ENCODE measurements around the gene DLG2.

Gene DLG2

DNA sequence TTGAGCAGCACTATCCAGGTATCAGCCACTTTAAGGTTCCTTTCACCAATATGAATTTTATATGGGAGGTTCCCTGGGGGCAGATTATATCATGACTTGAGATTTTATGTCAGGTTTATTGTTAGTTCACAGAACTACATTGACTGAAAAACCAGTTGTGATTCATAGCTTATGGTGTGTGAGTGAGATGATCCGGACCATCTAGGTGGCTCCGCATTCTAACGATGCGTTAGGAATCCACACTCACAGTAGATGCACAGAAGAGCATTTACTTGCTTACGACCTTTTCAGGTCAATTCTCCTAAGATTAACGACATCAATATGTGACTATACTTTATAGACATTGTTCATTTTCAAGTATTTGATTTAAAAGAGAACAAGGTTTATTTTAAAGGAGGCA is 1356.7 kb downstream of the DLG2 start:
- no peak for DNase-seq (ENCODE audit: low read depth in 2 of 2)

DNA sequence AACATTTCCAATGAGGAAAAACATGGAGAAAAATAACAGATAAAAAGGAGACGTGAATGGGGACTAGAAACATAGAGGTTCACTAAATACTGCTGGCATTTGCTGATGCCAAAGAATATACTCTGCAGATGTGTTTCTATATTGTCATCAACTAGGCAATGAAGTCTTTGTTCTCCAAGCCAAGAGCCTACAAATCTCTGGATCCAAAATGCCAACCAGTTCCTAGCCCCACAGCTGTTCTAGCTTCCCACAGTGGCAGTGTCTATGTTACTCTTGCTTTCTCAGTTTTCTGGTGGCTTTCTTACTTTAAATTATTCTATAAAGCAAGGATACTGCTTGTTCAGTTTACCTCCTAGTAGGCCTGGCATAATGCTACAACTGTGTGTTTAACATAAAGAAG is 1363.1 kb downstream of the DLG2 start:
- DNase-seq (ENCODE audit: low read depth in 2 of 2) = no peak

DNA sequence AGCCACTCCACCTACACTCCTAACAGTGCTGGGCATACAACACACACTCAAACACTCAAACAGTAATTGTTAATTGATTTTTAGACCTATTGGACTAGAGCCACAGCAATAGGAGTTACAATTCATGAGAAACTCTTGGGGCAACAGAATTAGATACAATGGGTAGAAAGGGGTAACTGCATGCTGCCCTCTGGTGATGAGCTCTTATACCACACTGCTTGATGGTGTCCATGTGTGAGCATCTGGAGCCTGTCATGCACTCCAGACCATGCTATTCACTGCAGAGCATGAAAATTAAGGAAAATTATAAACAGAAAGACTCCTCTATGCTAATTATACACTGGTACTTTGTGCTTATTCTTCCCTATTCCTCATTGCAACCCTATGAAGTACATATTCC is 1365.4 kb downstream of the DLG2 start:
- no peak for DNase-seq (ENCODE audit: low read depth in 2 of 2)

DNA sequence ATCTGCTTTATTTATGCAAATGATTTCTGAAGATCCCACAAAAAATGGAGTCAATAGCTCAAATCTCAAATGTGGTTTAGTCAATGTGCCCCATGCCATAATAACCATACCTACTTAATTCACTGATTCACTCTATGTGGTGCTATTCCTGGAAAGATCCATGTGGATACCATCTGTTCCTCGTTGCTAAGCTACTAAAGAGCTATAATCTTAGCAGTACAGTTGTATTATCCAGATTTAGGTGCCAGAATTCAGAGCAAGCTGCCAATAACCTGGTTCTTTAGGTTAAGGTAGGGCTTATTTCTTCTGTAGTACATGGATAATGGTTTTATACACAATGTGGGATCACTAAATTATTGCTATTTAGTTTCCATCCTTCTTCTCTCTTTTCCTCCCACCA is 1366.3 kb downstream of the DLG2 start:
- no peak for DNase-seq (ENCODE audit: low read depth in 2 of 2)

DNA sequence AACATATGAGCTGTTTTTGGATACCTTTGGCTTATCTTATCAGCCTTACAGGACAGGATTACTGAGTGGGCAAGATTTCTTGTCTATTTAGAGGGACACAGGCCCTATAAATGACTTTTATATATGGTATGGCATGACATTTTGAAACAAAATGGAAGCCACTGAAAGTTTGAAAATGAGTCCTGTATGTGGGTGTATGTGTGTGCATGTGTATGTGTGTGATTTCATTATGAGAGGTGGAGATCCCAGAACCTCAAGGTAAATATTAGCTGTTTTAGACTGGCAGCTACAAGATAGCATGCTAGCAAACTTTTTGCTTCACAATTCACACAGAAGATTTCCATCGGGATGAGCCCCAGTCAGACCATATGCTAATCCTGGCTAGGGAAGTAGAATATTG is 1370.5 kb downstream of the DLG2 start:
- DNase-seq (ENCODE audit: low read depth in 2 of 2) = no peak

DNA sequence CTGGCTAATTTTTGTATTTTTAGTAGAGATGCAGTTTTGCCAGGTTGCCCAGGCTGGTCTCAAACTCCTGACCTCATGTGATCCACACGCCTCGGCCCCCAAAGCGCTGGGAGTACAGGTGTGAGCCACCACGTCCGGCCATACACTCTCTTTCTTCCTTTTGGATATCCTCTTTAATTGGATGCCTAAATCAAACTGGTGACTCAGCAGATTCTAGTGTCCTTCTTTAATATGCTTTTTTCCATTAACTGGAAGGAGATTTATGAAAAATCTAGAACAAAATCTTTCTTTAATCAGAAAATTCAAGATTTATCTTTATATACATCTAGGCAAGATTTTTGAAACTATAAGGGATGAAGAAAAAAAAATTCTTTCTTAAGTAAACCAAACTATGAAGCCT is 1371.7 kb downstream of the DLG2 start:
- DNase-seq (ENCODE audit: low read depth in 2 of 2) = no peak

DNA sequence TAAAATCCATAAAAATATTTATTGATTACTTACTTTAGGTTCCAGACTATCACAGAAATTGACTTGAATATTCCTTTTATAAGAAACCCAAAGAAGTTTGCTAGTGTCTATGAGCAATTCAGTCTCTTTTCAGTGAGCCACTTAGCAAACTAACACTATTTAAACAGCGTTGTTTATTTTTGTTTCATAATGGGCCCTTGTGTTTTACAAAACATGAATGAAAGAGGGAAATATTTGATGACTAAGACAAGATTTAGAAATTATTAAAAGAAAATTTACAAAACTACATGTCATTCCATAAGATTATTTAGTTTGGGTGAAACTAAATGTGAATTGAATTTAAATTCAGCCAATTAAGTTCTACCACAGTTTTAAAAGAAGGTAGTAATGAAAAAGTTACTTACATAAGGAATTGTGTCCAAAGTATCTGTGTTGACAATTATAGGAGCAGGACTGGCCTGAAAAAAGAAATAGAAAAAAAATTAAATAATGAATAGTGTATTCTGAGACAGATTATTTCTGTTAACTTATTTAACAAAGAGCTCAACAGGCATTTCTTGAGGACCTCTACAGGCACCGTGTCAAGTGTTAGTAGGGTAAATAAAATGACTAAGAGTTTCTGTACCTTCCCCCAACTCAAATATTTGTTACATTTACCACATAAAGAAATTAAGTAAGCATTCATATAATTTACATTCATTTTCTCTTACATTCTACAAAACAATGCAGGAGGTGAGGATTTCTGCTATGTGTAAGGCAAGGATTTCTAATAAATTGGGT is 1376.1 kb downstream of the DLG2 start:
- DNase-seq (ENCODE audit: low read depth in 2 of 2) = no peak

DNA sequence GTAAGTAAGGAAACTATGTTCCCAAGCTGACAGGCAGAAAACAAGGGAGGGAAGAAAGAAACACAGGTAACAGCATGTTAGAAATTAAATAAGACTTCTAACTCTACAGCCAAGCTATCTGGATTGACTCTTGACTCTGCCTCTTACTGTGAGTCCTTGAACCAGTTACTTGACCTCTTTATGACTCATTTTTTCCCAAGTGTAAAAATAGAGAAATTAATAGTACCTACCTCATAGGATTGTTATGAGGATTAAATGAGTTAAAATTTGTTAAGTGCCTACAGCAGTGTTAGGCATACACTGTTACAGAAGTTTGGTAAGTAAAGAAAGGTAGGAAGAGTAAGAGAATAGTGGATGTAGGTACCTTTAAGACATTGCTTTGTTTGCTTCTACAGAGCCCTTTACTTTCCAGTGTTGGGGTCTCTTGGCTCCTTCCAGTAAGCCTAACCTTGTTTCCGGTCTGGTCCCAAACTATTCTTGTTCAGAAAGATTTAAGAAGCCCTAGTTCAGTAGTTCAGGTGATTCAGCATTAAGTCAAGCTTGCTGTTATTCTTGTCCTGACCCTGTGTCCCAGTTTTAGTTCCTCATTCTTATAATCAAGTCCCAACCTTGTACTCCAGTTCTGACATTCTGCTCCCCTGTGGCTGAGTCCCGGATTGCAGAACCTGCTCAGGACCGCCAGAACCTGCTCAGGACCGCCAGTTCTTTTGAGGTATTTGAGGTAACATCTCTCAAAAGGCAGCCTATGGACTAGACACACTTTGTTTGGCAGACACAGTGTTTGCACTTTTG is 1377.6 kb downstream of the DLG2 start:
- DNase-seq (ENCODE audit: low read depth in 2 of 2) = no peak

DNA sequence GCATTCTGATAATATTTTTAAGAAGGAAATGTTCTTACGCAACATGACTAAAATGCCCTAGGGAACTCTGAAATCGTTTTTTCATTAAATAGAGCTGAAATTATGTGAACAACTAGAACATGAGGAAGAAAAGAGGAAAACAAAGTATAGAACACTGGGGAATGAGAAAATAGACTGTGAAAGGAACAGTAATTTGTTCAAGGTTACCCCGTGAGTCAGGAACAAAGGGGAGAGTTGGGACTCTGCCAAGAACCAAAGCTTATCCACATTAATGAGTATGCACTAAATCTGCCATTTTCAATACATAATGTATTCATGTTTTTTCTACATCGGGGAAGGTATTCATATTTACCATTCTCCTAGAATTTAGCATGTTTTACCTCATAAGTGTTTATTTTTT is 1379.2 kb downstream of the DLG2 start:
- no peak for DNase-seq (ENCODE audit: low read depth in 2 of 2)

DNA sequence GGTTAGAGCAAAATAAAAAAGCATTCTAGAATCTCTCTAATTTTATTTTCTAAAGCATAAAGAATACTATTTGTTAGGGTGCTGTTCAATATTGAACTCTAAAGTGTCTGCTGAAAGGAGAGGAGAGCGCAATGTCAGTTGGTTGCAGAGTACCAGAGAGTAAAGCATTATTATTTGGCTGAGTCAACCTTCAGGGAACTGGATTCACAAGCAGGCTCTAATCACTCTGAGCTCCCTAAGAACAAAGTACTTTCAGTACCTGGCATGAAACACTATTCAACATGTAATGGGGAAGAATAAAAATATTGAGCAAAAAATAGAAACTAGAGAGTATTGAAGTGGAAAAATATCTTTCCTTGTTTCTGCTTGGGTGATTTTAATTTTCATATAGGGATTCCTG is 1380.0 kb downstream of the DLG2 start:
- no peak for DNase-seq (ENCODE audit: low read depth in 2 of 2)

DNA sequence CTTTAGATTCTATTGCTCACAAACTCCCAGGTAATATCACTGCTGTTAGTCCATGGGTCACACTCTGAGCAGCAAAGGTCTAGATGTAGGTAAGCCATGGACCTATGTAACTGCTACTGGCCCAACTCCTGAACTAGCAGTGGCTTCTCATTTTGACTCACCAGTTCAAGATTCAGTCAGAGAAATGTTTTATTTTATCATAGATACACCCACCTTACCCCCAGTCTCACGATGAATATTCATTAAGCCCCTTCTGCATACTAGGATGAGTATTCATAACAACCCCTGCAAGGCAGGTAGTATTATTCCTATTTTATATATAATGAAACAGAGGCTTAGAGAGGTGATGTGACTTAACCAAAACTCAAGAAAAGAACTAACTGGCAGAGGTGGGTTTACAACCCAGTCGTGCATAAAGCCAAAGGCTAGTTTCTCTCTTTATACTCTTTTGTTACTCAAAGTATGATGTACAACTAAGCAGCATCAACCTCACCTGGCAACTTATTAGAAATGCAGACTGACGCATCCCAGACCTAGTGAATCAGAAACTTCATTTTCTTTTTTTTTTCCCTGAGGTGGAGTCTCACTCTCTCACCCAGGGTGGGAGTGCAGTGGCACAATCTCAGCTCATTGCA is 1383.4 kb downstream of the DLG2 start:
- DNase-seq (ENCODE audit: low read depth in 2 of 2) = no peak

DNA sequence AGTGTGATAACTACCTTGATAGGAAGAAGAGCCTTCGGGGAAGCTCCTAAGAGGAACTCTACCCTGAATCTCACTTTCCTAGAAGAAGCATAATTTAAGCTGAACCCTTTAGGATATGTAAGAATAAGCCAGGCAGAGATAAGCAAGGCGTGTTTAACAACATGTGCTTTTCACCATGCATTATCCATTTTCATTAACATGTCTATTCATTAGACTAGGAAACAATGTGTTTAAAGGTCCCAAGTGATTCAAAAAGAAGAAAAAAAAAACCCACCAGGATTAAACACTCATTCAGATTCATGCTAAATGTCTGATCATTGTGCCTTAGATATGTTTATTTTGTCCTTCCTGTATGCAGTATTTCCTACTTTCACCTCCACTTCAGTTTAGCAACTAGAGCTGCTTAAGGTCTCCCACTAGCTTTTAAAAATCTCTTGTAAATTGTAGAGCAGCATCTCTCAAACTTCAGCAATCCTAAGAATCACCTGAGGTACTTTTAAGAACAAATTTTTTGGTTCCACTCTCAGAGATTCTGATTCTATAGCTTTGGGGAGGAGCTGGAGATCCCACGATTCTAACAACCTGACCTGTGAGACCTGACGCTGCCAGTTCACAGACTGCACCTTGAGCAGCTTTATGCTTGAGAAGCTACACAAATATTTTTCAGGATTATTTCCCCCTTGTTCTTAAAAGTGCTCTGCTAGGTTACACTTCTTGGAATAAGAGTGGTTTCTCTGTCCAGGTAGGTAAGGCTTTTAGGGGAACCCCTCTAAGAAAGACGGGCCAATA is 1385.6 kb downstream of the DLG2 start:
- DNase-seq (ENCODE audit: low read depth in 2 of 2) = no peak

DNA sequence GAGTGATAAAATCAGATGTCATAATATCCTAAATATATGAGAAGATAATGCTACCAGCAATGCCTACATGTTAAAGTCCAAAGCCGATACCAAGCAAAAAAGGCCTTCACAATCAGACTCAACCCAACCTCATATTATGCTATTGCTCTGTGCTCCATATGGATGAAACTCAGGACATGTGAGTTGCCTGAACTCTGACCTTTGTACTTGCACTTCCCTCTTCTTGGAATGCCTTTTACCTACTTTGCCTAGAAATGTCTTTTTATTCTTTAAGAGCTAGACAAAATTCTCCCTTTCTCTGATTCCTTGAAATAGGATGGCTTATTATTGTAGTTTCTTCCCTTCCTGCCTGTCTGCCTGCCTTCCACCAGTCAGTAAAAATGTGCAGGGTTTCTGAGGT is 1386.3 kb downstream of the DLG2 start:
- DNase-seq (ENCODE audit: low read depth in 2 of 2) = no peak

DNA sequence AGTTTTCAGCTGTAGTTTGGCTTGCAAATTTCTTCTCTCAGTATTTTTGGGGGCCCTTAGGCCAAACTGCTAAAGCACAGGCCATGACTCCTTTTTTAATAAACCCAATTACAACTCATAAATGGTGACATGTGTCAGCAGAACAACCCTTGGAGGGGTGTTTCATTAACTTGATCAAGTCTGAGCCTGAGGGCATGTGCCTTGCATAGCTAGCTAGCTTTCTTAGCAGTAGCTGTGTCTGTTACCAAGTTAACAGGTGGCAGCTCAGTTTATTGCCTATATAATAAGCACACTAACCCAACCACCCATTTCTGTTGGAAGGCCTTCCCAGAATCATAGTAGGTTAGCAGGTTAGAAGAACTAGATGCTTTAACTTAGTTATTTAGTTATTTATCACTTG is 1390.7 kb downstream of the DLG2 start:
- no peak for DNase-seq (ENCODE audit: low read depth in 2 of 2)

DNA sequence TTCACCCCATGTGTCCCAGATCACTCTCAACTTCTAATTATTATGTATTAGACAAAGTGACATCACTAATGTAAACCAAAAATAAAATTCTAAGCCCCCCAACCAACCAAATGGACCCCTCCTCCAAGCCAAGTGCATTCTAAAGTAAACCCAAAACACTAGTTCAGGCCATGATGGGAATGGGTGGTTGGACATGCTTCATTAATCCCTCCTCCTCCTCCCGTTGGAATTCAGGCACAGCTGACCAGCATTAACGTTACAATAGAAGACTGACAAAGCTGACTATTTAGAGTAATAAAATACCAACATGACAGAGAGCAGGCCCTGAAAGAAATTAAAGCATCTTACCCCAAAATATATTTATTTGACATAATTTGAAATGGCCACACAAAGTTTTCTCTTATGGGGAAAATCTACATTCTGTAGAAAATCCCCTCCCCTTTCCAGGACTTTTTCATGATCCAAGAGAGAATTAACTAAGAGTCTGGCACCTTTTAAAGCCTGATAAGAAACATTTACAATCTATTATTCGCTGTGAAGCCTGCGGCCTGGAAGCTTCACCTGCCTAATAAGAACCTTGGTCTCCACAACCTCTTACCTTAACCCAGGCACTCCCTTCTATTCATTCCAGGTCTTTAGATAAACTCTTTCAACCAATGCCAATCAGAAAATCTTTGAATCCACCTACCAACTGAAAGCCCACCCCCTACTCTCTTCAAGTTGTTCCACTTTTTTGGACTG is 1392.5 kb downstream of the DLG2 start:
- DNase-seq (ENCODE audit: low read depth in 2 of 2) = no peak

DNA sequence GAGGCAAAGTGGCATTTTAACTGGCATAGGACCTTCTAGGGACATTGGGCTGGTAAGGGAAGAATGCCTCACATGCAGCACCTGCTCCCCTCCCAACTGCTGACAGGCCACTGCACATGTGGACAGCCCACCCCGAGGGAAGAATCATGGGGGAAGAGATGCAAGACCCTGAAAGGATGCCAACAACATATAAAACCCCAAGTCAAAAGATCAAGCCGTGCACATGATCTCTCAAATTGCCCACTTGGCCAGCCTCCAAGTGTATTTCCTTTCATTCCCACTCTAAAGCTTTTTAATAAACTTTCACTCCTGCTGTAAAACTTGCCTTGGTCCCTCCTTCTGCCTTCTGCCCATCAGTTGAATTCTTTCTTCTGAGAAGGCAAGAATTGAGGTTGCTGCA is 1393.1 kb downstream of the DLG2 start:
- no peak for DNase-seq (ENCODE audit: low read depth in 2 of 2)

DNA sequence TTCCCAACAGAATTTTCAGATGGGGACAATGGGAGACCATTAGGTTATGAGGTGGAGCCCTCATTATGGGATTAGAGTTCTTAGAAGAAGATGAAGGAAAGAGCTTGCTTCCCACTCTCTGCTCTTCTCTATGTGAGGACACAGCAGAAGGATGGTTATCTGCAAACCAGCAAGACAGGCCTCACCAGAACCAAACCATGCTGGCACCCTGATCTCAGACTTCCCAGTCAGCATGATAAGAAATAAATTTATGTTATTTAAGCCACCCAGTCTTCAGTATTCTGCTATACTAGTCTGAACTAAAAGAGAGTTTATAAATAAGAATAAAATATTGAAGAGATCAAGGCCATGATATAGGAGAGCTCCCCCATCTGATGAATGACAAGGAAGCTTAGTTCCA is 1394.6 kb downstream of the DLG2 start:
- no peak for DNase-seq (ENCODE audit: low read depth in 2 of 2)

DNA sequence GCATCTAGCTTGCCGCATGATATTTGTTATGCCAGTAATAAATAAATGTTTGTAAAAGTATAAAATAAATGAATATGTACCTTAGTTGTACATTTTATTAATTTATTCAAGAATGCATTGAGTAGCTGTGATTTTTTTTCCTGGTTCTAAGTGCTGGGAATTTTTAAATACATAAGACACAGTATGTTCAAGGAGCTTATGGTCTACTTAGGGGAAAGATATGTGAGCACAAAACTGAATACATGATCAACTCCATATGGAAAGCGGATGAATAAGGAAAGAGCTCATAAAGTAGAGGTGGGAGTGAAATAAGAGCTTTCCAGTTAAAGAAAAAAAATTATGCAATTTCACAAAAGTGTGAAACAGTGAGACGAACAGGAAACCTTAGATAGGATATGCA is 1396.7 kb downstream of the DLG2 start:
- no peak for DNase-seq (ENCODE audit: low read depth in 2 of 2)

DNA sequence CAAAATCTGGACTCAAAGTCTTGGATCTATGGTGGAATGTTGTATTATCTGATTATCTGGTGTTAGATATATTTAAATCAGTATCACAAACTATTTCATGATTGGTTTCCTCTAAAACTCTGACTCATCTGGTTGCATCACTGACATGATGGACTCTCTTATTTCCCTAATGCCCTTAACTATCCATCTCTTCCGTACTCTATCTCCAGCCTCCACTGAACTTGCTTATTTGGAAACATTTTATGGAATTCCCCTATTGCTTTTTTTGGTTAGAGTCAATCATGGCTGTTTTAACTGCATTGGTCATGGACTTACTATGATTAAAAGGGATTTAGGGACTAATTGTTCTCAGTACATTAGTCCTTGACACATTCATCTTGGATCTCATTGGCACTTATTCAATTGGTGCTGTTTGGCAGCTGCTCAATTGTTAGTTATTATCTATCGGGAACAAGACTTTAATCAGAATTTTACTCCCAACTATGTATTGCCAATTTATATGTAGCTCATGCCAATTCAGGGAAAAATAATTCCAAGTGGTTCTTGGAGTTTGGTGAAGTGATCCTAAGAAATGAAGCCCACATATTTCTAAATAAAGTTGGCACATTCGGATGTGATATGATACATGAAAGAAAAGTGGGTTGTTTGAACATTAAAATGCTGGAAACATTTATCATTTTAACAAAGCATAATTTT is 1399.0 kb downstream of the DLG2 start:
- no peak for DNase-seq (ENCODE audit: low read depth in 2 of 2)

DNA sequence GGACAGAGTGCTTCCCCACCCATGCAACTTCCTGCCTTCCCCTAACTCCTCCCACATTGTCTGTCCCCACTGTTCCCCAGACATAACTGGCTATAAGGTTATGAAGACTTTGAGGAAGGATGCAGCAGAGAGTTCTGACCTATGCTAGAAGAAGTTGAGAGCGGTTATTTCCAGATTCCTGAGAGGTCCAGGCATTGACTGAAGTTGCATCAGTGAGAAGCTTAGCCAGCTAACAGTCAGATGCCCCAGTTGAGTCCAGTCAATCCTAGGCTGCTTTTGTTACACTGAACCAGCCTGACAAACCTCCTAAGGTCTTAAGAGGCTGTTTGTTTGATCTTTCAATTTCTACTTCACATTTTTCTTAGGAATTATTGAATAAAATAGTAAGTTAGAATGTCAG is 1403.1 kb downstream of the DLG2 start:
- no peak for DNase-seq (ENCODE audit: low read depth in 2 of 2)

DNA sequence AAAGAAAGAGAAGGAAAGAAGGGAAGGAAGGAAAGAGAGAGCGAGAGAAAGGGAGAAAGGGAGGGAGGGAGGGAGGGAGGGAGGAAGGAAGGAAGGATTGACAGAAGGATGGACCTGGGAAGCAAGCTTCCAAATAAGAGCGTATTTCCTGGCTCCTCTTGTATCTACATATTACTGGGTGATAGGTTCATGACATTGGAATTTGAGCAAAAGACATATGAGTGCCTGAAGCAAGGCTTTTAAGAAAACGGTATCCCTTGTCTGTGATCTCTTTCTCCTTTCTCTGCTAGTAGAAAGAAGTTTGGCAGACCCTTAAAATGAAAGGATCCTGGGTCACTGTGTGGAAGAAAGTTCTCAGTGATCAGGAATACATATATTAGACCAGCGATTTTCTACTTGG is 1408.8 kb downstream of the DLG2 start:
- no peak for DNase-seq (ENCODE audit: low read depth in 2 of 2)
